Liver (tissue), 9 donors: ENCODE results near the gene MYBPH. TPM values are rescaled to one million over a fixed set of nuclear protein-coding genes. Genes with fewer than 3 reads are reported as not detected.

Experiments
- DNase-seq: peaks from one replicate; pipeline ENCODE4 v3.0.0-alpha.2; 2017; ENCODE audit warnings: low spot score
- H3K27ac ChIP-seq, 2 donors: one replicate each; pipeline ENCODE4 v1.7.0; 2013; ENCODE audit warnings: inconsistent platforms in 2 of 2, low read length in 2 of 2, control low read depth in 1 of 2, low read depth in 1 of 2, mild to moderate bottlenecking in 1 of 2
- H3K27me3 ChIP-seq, 4 donors: one replicate each; pipeline versions ENCODE4 v1.6.1 to v1.7.0; 2013; ENCODE audit warnings: low read length in 3 of 4, inconsistent platforms in 1 of 4, mild to moderate bottlenecking in 1 of 4, moderate library complexity in 1 of 4; ENCODE audit not compliant: control insufficient read depth in 4 of 4, insufficient read depth in 4 of 4
- H3K36me3 ChIP-seq, 4 donors: one replicate each; pipeline versions ENCODE4 v1.6.1 to v1.7.0; 2013; ENCODE audit warnings: low read length in 3 of 4, mild to moderate bottlenecking in 3 of 4, low read depth in 1 of 4, moderate library complexity in 1 of 4; ENCODE audit not compliant: control insufficient read depth in 4 of 4, insufficient read depth in 3 of 4
- H3K4me1 ChIP-seq, 4 donors: one replicate each; pipeline versions ENCODE4 v1.6.1 to v1.7.0; 2013; ENCODE audit warnings: low read length in 3 of 4, mild to moderate bottlenecking in 3 of 4, moderate library complexity in 1 of 4; ENCODE audit not compliant: control insufficient read depth in 4 of 4, insufficient read depth in 4 of 4
- H3K4me3 ChIP-seq, 3 donors: one replicate each; pipeline versions ENCODE4 v1.6.1 to v1.7.0; 2013; ENCODE audit warnings: low read length in 3 of 3, control low read depth in 1 of 3, low read depth in 1 of 3, mild to moderate bottlenecking in 1 of 3
- H3K9ac ChIP-seq, 2 donors: one replicate each; pipeline ENCODE4 v1.7.0; 2013; ENCODE audit warnings: low read length in 2 of 2, mild to moderate bottlenecking in 2 of 2, moderate library complexity in 2 of 2, control low read depth in 1 of 2, low read depth in 1 of 2
- H3K9me3 ChIP-seq, 4 donors: one replicate each; pipeline versions ENCODE4 v1.6.1 to v1.7.0; 2013; ENCODE audit warnings: low read length in 3 of 4; ENCODE audit not compliant: control insufficient read depth in 4 of 4
- CTCF ChIP-seq: fragments of 150-350 bp; IDR thresholded peaks from 2 replicates; pipeline ENCODE4 v1.5.1; 2017; ENCODE audit warnings: improper control_type of control experiment, low read depth, low read length; ENCODE audit not compliant: missing input control
- EGR1 ChIP-seq, 2 donors: IDR thresholded peaks; 2 replicates each; pipeline ENCODE4 v1.6.1; 2016 to 2018; ENCODE audit warnings: antibody characterized with exemption in 2 of 2, low read depth in 2 of 2
- FOXA1 ChIP-seq: IDR thresholded peaks from 2 replicates; pipeline ENCODE4 v1.6.1; 2016; ENCODE audit warnings: antibody characterized with exemption
- FOXA2 ChIP-seq: IDR thresholded peaks from 2 replicates; pipeline ENCODE4 v1.6.1; 2016; ENCODE audit warnings: antibody characterized with exemption
- GABPA ChIP-seq, 2 donors: IDR thresholded peaks in 1 of 2; conservative IDR thresholded peaks in 1 of 2; 2 replicates each; pipeline ENCODE4 v1.6.1; 2016; ENCODE audit warnings: antibody characterized with exemption in 2 of 2, mild to moderate bottlenecking in 1 of 2, moderate library complexity in 1 of 2
- HNF4G ChIP-seq: IDR thresholded peaks from 2 replicates; pipeline ENCODE4 v1.6.1; 2016; ENCODE audit warnings: antibody characterized with exemption
- JUND ChIP-seq, 2 donors: IDR thresholded peaks; 2 replicates each; pipeline ENCODE4 v1.6.1; 2016; ENCODE audit warnings: antibody characterized with exemption in 2 of 2
- NR2F2 ChIP-seq: IDR thresholded peaks from 2 replicates; pipeline ENCODE4 v1.6.1; 2016; ENCODE audit warnings: antibody characterized with exemption
- RAD21 ChIP-seq, 2 donors: IDR thresholded peaks; 2 replicates each; pipeline ENCODE4 v1.6.1; 2016; ENCODE audit warnings: antibody characterized with exemption in 2 of 2, mild to moderate bottlenecking in 2 of 2
- REST ChIP-seq: IDR thresholded peaks from 2 replicates; pipeline ENCODE4 v1.6.1; 2016; ENCODE audit warnings: antibody characterized with exemption, mild to moderate bottlenecking
- SP1 ChIP-seq: IDR thresholded peaks from 2 replicates; pipeline ENCODE4 v1.6.1; 2018; ENCODE audit warnings: antibody characterized with exemption, mild to moderate bottlenecking
- YY1 ChIP-seq: IDR thresholded peaks from 2 replicates; pipeline ENCODE4 v1.6.1; 2016; ENCODE audit warnings: antibody characterized with exemption, mild to moderate bottlenecking
- ZBTB33 ChIP-seq: IDR thresholded peaks from 2 replicates; pipeline ENCODE4 v1.6.1; 2016; ENCODE audit warnings: antibody characterized with exemption
- WGBS: extraction: QIAGEN DNeasy Blood & Tissue Kit; methylation state at CpG from one replicate; pipeline ENCODE4 v1.1.7; 2013; 5-methylcytosine and 5-hydroxymethylcytosine counted together
- polyA plus RNA-seq, 2 donors: library from polyadenylated mRNA; stranded (reverse) in 1 of 2; unstranded in 1 of 2; fragments of 200-250 nt in 1 of 2; fragments of >200 nt in 1 of 2; fragmentation: Nextera tagmentation in 1 of 2; extraction: Ambion mirVana in 1 of 2; gene quantifications; one replicate each; pipeline versions ENCODE4 v1.2.1 to v1.2.3, GENCODE V29; 2013 to 2015
- total RNA-seq, 2 donors: library from RNA; depleted of rRNA; stranded (reverse); fragments of >200 nt; gene quantifications; one replicate each; pipeline ENCODE4 v1.2.3, GENCODE V29; 2014
- donor health status: healthy.
- donor health status: healthy.
- donor health status: healthy.
- donor health status: healthy.
- donor health status: healthy.

Gene MYBPH
- total and polyA plus RNA-seq, 4 donors, result 0.09 TPM; not detected in 3

- no peaks in the 10 kb centered on the region for H3K9me3 ChIP-seq
- peaks cover 5 to 20% (median 9%) of the 10 kb centered on the region in 4 donors for H3K4me1 ChIP-seq
- 91% methylated on average over 9 of the region's 9 CpGs for WGBS
- no peak for DNase-seq
- H3K36me3 ChIP-seq, result no peaks in the 10 kb centered on the region
- TF ChIP-seq EGR1 (IDR thresholded peaks at IDR 0.05; ENCODE audit: low read depth in 2 of 2) (no peak), RAD21 (IDR thresholded peaks at IDR 0.05) (no peak), YY1 (no peak), ZBTB33 (no peak), GABPA (IDR thresholded peaks at IDR 0.05 in 1 of 2, conservative IDR thresholded peaks at IDR 0.05 in 1 of 2) (no peak), NR2F2 (no peak), JUND (IDR thresholded peaks at IDR 0.05) (no peak), FOXA2 (no peak)
- no peak overlapping the region for H3K9ac ChIP-seq
- H3K4me3 ChIP-seq, result no peak overlapping the region
- H3K27me3 ChIP-seq, result no peaks in the 10 kb centered on the region
- H3K27ac ChIP-seq, result no peak overlapping the region
Observed at GRCh38 chr1:203131548-203132200, 44.0 kb downstream of the MYBPH start.

GRCh38 chr1:203130358-203130985 is 45.2 kb downstream of the MYBPH start:
- TF ChIP-seq CTCF (no peak), EGR1 (IDR thresholded peaks at IDR 0.05; ENCODE audit: low read depth in 2 of 2) (no peak), JUND (IDR thresholded peaks at IDR 0.05) (no peak), RAD21 (IDR thresholded peaks at IDR 0.05) (no peak), YY1 (no peak), FOXA1 (no peak), FOXA2 (no peak), NR2F2 (no peak), SP1 (no peak), REST (no peak), HNF4G (no peak)
- H3K9me3 ChIP-seq, result no peaks in the 10 kb centered on the region
- no peak overlapping the region for H3K27ac ChIP-seq
- H3K4me1 ChIP-seq, result peaks cover 5 to 28% (median 9%) of the 10 kb centered on the region in 4 donors
- H3K9ac ChIP-seq, result no peak overlapping the region
- H3K27me3 ChIP-seq, result no peaks in the 10 kb centered on the region
- 90% methylated on average over 3 of the region's 3 CpGs for WGBS
- no peak overlapping the region for H3K4me3 ChIP-seq
- no peak for DNase-seq
- H3K36me3 ChIP-seq, result no peaks in the 10 kb centered on the region
